Spleen (tissue), 7 donors: Measurements from ENCODE around the gene CFAP54.

Experiments used
- POLR2A ChIP-seq, 3 donors: fragments of 450-650 bp; IDR thresholded peaks; one replicate each; pipeline ENCODE4 v1.5.1; 2017; ENCODE audit warnings: antibody characterized with exemption in 3 of 3, mild to moderate bottlenecking in 1 of 3
- POLR2AphosphoS5 ChIP-seq, 3 donors: sonication (generic); formaldehyde crosslinking; IDR thresholded peaks; one replicate each; pipeline ENCODE4 v1.5.1; 2017; ENCODE audit warnings: antibody characterized with exemption in 3 of 3
- TF ChIP-seq, protein P1 (sequence below), 11 experiments: fragments of 200-600 bp in 7 of 11; fragments of 450-650 bp in 4 of 11; sonication (generic) in 4 of 11; IDR thresholded peaks in 8 of 11; conservative IDR thresholded peaks in 3 of 11; 1 replicate in 7 of 11; 2 replicates in 4 of 11; pipeline versions ENCODE4 v1.4.0 to v1.8.0; 2016 to 2021; ENCODE audit warnings: antibody characterized with exemption in 11 of 11, inconsistent platforms in 4 of 11, mild to moderate bottlenecking in 1 of 11
- donor health status: DM: no; HTN: no; CAD: no; lungs with moderate emphysema.
- donor health status: DM: no; HTN: no; CAD: no.
- donor health status: DM: no; HTN: no; CAD: no.

DNA sequence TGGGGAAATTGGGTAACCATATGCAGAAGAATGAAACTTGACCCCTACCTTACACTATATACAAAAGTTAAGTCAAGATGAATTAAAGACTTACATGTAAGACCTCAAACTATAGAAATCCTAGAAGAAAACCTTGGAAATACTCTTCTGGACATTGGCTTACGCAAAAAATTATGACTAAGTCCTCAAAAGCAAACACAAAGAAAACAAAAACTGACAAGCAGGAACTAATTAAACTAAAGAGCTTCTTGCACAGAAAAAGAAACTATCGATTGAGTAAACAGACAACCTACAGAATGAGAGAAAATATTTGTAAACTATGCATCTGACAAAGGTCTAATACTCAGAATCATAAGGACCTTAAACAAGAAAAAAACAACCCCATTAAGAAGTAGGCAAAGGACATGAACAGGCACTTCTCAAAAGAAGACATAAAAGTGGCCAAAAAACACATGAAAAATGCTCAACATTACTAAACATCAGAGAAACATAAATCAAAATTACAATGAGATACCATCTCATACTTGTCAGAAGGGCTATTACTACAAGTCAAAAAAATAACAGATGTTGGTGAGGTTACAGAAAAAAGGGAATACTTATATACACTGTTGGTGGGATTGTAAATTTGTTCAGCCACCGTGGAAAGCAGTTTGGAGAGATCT, 37.0 kb upstream of the CFAP54 start:
- TF ChIP-seq, protein P1, sequence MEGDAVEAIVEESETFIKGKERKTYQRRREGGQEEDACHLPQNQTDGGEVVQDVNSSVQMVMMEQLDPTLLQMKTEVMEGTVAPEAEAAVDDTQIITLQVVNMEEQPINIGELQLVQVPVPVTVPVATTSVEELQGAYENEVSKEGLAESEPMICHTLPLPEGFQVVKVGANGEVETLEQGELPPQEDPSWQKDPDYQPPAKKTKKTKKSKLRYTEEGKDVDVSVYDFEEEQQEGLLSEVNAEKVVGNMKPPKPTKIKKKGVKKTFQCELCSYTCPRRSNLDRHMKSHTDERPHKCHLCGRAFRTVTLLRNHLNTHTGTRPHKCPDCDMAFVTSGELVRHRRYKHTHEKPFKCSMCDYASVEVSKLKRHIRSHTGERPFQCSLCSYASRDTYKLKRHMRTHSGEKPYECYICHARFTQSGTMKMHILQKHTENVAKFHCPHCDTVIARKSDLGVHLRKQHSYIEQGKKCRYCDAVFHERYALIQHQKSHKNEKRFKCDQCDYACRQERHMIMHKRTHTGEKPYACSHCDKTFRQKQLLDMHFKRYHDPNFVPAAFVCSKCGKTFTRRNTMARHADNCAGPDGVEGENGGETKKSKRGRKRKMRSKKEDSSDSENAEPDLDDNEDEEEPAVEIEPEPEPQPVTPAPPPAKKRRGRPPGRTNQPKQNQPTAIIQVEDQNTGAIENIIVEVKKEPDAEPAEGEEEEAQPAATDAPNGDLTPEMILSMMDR (IDR thresholded peaks at IDR 0.05 in 8 of 11, conservative IDR thresholded peaks at IDR 0.05 in 3 of 11): no peak
- TF ChIP-seq POLR2A (IDR thresholded peaks at IDR 0.05) (no peak), POLR2AphosphoS5 (IDR thresholded peaks at IDR 0.05) (no peak)
